SJCRH30 (cell line): ENCODE results near the gene UTP14A. TPM values are rescaled to one million over a fixed set of nuclear protein-coding genes. Genes with fewer than 3 reads are reported as not detected.
"Not testable (repeated sequence)": the region's sequence is repeated elsewhere in the genome, so short reads cannot be mapped to it uniquely, and the experiment has no call there.

ENCODE experiments used
- DNase-seq, 2 experiments: peaks; one replicate each; pipeline ENCODE4 v3.0.0-alpha.2; 2015 to 2020
- H3K27ac ChIP-seq: fragments of 250-450 bp; sonication (Bioruptor Pico); 2 replicates; pipeline ENCODE4 v1.5.1; 2020; ENCODE audit warnings: mild to moderate bottlenecking, moderate library complexity
- H3K27me3 ChIP-seq: fragments of 250-450 bp; sonication (Bioruptor Pico); 2 replicates; pipeline ENCODE4 v1.5.1; 2020; ENCODE audit warnings: mild to moderate bottlenecking, moderate library complexity
- H3K36me3 ChIP-seq: fragments of 250-450 bp; sonication (Bioruptor Pico); 2 replicates; pipeline ENCODE4 v1.5.1; 2020; ENCODE audit warnings: mild to moderate bottlenecking, moderate library complexity
- H3K4me1 ChIP-seq: fragments of 250-450 bp; sonication (Bioruptor Pico); 2 replicates; pipeline ENCODE4 v1.5.1; 2020; ENCODE audit warnings: mild to moderate bottlenecking, moderate library complexity
- H3K4me3 ChIP-seq: fragments of 250-450 bp; sonication (Bioruptor Pico); 2 replicates; pipeline ENCODE4 v1.5.1; 2020; ENCODE audit warnings: mild to moderate bottlenecking, moderate library complexity
- H3K9me3 ChIP-seq: fragments of 250-450 bp; sonication (Bioruptor Pico); replicated peaks from 2 replicates; pipeline ENCODE4 v1.5.1; 2020; ENCODE audit warnings: mild to moderate bottlenecking, moderate library complexity
- total RNA-seq: library from RNA; depleted of rRNA; stranded (reverse); fragments of >200 nt; shearing (Covaris generic); gene quantifications from 2 replicates; pipeline ENCODE4 v1.2.3, GENCODE V29; 2014; rRNA removed

UTP14A gene, protein sequence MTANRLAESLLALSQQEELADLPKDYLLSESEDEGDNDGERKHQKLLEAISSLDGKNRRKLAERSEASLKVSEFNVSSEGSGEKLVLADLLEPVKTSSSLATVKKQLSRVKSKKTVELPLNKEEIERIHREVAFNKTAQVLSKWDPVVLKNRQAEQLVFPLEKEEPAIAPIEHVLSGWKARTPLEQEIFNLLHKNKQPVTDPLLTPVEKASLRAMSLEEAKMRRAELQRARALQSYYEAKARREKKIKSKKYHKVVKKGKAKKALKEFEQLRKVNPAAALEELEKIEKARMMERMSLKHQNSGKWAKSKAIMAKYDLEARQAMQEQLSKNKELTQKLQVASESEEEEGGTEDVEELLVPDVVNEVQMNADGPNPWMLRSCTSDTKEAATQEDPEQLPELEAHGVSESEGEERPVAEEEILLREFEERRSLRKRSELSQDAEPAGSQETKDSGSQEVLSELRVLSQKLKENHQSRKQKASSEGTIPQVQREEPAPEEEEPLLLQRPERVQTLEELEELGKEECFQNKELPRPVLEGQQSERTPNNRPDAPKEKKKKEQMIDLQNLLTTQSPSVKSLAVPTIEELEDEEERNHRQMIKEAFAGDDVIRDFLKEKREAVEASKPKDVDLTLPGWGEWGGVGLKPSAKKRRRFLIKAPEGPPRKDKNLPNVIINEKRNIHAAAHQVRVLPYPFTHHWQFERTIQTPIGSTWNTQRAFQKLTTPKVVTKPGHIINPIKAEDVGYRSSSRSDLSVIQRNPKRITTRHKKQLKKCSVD
- 43.6 and 43.9 TPM in 2 replicates for total RNA-seq

DNA sequence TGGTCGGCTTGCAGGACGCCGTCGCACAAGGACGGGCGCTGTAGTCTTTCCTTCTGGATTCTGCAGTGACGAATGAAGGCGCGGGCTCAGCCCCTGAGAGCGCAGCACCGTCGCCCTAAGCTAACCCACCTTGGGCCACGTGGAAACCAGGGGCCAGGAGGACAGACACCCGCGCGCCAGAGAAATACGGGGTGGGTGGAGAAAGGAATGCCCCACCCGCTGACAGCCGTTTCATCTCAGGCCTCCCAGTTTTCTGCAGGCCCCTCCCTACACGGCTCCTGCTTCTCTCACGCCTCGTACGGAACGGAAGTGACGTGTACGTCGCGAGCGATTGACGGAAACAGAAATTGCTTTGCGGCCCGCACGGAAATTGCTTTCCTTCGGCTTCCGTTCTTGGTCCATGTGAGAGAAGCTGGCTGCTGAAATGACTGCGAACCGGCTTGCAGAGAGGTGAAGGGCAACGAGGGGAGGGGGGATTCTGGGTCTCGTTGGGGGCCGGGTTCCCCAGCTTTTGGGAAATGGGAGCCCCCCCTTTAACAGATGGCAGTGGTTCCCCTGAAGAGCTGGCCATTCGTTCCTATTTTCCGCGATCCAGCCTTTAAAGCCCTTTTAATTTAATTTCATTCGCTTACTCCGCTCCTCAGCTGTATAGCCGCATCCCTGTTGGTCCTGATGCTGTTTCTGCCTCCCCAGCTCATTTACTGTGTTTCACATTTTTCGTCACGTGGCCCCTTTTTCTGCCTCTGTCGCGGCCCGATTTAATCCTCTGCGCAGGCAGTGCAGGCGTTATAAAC lies at the start of gene UTP14A:
Gene UTP14A, plus strand, starts transcription at position 378 of the 794 bp plus-strand sequence. Its CDS starts 47 bp downstream, at position 425.
- Histone ChIP-seq H3K4me3 (peak within 1 kb of the TSS; percentile 84), H3K36me3 (peaks cover 17% of the 10 kb centered on the region), H3K9me3 (no peaks in the 10 kb centered on the region), H3K27me3 (no peaks in the 10 kb centered on the region), H3K4me1 (peaks cover 4% of the 10 kb centered on the region; the same call in 1 of the 2 replicates), H3K27ac (peak within 1 kb of the TSS; percentile 68)
- DNase-seq: peak; percentile 90 to 93

DNA sequence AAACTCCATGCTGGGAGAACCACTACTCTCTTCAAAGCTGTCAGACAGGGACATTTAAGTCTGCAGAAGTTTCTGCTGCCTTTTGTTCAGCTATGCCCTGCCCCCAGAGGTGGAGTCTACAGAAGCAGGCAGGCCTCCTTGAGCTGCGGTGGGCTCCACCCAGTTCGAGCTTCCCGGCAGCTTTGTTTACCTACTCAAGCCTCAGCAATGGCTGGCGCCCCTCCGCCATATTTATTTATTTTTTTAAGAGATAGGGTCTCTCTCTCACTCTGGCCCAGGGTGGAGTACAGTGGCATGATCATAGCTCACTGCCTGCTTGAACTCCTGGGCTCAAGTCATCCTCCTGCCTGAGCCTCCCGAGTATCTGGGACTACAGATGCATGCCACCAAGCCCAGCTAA lies 46.8 kb upstream of the UTP14A start:
- DNase-seq, H3K4me1 ChIP-seq, H3K9me3 ChIP-seq, H3K36me3 ChIP-seq, H3K4me3 ChIP-seq, H3K27ac ChIP-seq, H3K27me3 ChIP-seq: not testable (repeated sequence)

- DNase-seq, H3K4me3 ChIP-seq, H3K27me3 ChIP-seq, H3K27ac ChIP-seq, H3K9me3 ChIP-seq, H3K36me3 ChIP-seq, H3K4me1 ChIP-seq: not testable (repeated sequence)
Measured at GRCh38 chrX:129866321-129866720, 39.6 kb upstream of the UTP14A start.

DNA sequence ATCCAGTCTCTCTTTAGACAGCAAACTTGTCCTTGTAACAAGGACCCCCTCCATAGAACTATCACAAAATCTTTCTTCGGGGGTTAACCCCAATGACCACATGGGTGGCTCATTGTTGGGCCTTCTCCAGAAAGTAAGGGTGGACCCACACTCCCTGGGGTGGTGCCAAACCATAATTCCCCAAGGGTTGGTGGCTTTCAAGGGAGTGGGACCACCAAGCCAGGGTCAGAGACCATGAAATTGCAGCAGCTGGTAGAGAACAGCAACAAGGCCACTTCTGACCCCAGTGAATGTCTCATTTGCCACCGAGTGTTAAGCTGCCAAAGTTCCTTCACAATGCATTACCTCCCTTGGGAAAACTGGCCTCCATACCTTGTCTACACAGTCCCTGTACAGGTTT lies 33.4 kb upstream of the UTP14A start:
- Histone ChIP-seq H3K4me1 (peaks cover 40% of the 10 kb centered on the region), H3K9me3 (no peaks in the 10 kb centered on the region), H3K4me3 (no peak overlapping the region), H3K27ac (peak overlapping the region; percentile 88), H3K27me3 (no peaks in the 10 kb centered on the region), H3K36me3 (no peaks in the 10 kb centered on the region)
- peak; percentile 92 to 94 for DNase-seq

- H3K4me1 ChIP-seq: peaks cover 40% of the 10 kb centered on the region
- peak; percentile 33 to 58 for DNase-seq
- H3K4me3 ChIP-seq: no peak overlapping the region
- H3K9me3 ChIP-seq: no peaks in the 10 kb centered on the region
- H3K27ac ChIP-seq: peak overlapping the region; percentile 88
- H3K36me3 ChIP-seq: no peaks in the 10 kb centered on the region
- no peaks in the 10 kb centered on the region for H3K27me3 ChIP-seq
Measured at GRCh38 chrX:129875669-129876068, 30.3 kb upstream of the UTP14A start.

DNA sequence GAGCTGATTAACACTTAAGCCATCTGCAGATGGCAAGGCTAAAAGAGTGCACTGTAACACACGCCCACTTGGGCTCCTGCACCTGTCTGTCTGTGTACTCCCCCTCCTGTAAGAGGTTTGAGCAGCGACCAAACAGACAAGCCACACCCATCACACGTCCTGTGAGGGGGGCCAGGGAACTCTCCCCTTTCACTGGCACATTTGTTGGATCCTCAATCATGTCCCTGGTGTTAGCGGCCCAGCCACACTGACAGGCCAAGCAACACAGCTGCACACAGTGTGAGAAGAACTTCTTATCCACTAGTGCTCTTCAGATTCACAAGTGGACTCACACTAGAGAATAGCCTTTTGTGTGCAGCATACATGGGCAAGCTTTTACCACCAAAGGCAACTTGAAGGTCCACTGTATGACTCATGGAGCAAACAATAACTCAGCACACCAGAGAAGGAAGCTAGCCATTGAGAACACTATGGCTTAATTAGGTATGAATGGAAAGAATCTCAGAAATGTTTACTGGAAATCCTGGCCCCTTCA lies 29.1 kb upstream of the UTP14A start:
- Histone ChIP-seq H3K27me3 (no peaks in the 10 kb centered on the region), H3K4me1 (peaks cover 34% of the 10 kb centered on the region), H3K36me3 (no peaks in the 10 kb centered on the region), H3K4me3 (no peak overlapping the region), H3K27ac (peak overlapping the region; percentile 88), H3K9me3 (no peaks in the 10 kb centered on the region)
- peak; percentile 75 to 82 for DNase-seq

DNA sequence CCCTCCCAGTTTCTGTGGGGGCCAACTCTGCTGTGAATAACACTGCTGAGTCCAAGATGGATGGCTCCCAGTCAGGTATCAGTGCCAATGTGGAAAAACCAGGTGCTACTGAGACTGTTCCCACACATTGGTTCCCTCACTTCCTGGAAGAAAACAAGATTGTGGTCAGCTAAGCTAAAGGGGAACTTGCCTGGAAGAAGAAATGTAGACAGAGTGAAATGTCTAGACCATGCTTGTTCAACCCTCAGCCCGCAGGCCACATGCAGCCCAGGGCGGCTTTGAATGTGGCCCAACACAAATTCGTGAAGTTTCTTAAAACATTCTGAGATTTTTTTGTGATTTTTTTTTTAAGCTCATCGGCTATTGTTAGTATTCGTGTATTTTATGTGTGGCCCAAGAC lies 28.6 kb upstream of the UTP14A start:
- Histone ChIP-seq H3K4me3 (no peak overlapping the region), H3K9me3 (no peaks in the 10 kb centered on the region), H3K27ac (peak overlapping the region; percentile 88), H3K27me3 (no peaks in the 10 kb centered on the region), H3K4me1 (peaks cover 29% of the 10 kb centered on the region), H3K36me3 (no peaks in the 10 kb centered on the region)
- DNase-seq: no peak

DNA sequence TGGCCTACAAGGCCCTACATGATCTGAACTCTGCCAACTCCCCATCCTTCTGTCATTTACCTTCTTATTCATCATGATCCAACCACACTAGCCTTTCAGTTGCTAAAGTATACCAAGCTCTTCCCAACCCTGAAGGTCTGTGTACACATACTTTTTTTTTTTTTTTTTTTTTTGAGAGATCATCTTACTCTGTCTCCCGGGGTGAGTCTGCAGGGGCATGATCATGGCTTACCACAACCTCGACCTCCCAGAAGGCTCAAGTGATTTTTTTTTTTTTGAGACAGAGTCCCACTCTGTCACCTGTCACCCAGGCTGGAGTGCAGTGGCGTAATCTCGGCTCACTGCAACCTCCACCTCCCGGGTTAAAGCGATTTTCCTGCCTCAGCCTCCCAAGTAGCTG lies 5.9 kb upstream of the UTP14A start:
- Histone ChIP-seq H3K27ac (no peak overlapping the region), H3K4me1 (peaks cover 4% of the 10 kb centered on the region; the same call in 1 of the 2 replicates), H3K36me3 (no peaks in the 10 kb centered on the region), H3K4me3 (no peak overlapping the region), H3K9me3 (no peaks in the 10 kb centered on the region), H3K27me3 (no peaks in the 10 kb centered on the region)
- DNase-seq: peak; percentile 50 to 69

DNA sequence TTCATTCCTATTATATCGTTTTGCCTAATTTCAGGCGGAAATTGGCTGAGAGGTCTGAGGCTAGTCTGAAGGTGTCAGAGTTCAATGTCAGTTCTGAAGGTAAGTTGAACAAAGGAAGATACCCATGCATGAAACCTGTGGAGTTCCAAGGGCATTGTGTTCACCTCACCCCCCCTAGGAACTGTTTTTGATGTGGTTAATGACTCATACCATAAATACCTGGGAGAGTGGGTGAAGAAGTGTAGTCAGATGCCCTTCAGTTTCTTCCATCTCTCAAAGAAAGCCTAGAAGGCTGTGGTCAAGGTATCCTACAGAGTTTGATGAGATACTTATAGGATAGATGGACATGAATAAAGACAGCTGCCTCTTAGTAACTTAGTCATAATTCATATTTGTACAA lies 2.7 kb downstream of the UTP14A start:
- no peaks in the 10 kb centered on the region for H3K9me3 ChIP-seq
- H3K4me3 ChIP-seq: no peak overlapping the region
- peaks cover 26% of the 10 kb centered on the region for H3K36me3 ChIP-seq
- H3K27ac ChIP-seq: no peak overlapping the region
- DNase-seq: no peak
- H3K4me1 ChIP-seq: no peaks in the 10 kb centered on the region; the same call in 1 of the 2 replicates
- H3K27me3 ChIP-seq: no peaks in the 10 kb centered on the region

- Histone ChIP-seq H3K27me3 (no peaks in the 10 kb centered on the region), H3K4me3 (no peak overlapping the region), H3K27ac (no peak overlapping the region), H3K9me3 (no peaks in the 10 kb centered on the region), H3K36me3 (peaks cover 6% of the 10 kb centered on the region), H3K4me1 (no peaks in the 10 kb centered on the region)
- peak; percentile 58 to 75 for DNase-seq
Measured at GRCh38 chrX:129925305-129926092, 19.5 kb downstream of the UTP14A start.

- no peak for DNase-seq
- Histone ChIP-seq H3K9me3 (no peaks in the 10 kb centered on the region), H3K27me3 (no peaks in the 10 kb centered on the region), H3K4me3 (peak overlapping the region; percentile 73), H3K27ac (peak overlapping the region; percentile 86; the same call in 1 of the 2 replicates), H3K36me3 (peaks cover 6% of the 10 kb centered on the region; the same call in 1 of the 2 replicates), H3K4me1 (no peaks in the 10 kb centered on the region)
Measured at GRCh38 chrX:129930941-129931410, 25.0 kb downstream of the UTP14A start.

DNA sequence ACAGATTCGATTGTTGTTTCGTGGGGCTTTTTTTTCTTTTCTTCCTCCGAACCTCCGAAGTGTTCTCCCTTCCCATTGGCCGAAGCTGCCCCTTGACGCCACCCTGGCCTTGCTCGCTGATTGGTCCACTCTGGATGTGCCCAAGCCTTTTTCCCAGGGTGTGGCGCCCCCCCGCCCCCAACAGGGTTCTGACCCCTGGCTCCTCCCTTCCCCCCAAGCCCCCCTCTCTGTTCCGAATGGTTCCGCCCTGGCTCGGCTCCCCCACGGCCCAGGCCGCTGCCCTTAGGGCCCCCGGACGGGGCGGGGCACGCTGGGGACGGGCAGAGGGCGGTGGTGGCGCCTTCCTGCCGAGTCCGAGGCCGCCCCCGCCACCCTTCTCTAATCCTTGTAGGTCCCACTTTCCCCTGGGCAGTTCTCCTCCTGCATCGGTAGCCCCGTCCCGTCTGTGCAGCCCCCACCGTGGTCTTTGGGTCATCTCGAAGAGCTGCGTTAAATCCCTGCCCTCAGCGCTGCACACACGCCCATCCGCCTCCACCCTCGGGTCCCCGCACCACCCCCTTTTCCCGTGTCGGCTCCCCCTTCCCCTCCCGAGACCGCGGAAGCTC lies 25.5 kb downstream of the UTP14A start:
- H3K27me3 ChIP-seq: no peaks in the 10 kb centered on the region
- peak; percentile 90 to 91 for DNase-seq

More for the DNA sequence above, 25.5 kb downstream of the UTP14A start:
- H3K4me1 ChIP-seq: no peaks in the 10 kb centered on the region
- H3K4me3 ChIP-seq: peak overlapping the region; percentile 73
- H3K9me3 ChIP-seq: no peaks in the 10 kb centered on the region
- peak overlapping the region; percentile 86 for H3K27ac ChIP-seq
- peaks cover 1% of the 10 kb centered on the region; the same call in 1 of the 2 replicates for H3K36me3 ChIP-seq
